Activated CD8-positive, alpha-beta memory T cell treated with anti-CD3 and anti-CD28 coated beads for 36 hours (primary cell): ENCODE data around the gene LAMC3. TPM values are rescaled to one million over a fixed set of nuclear protein-coding genes. Genes with fewer than 3 reads are reported as not detected.

Source experiments
- CTCF ChIA-PET: fragments of 350-600 bp; sonication (Branson Sonifier 250); formaldehyde crosslinking; loops from one replicate; lab custom pipeline; 2021; ENCODE audit warnings: antibody characterized with exemption; lab: Charles Lee
- POLR2A ChIA-PET: fragments of 350-600 bp; sonication (Branson Sonifier 250); formaldehyde crosslinking; loops from one replicate; lab custom pipeline; 2021; ENCODE audit warnings: antibody characterized with exemption; lab: Charles Lee
- total RNA-seq, 2 experiments: library from RNA; stranded (reverse); gene quantifications; one replicate each; pipeline ENCODE4 v1.2.3, GENCODE V29; 2021

Gene LAMC3
- total RNA-seq, 2 experiments from 2014 or later = 0.10 to 0.19 TPM

GRCh38 chr9:131117121-131117761 lies 108.3 kb downstream of the LAMC3 start:
- ChIA-PET POLR2A (interaction anchor here (1.5 kb wide), 1 partner anchor 8 kb away, joined by 3 read pairs; the partner anchor contains the start of gene NUP214), CTCF (interaction anchor here (0.5 kb wide), 1 partner anchor 96 kb away, joined by 3 read pairs; no protein-coding TSS in a partner anchor)

GRCh38 chr9:131117762-131118145 lies 108.8 kb downstream of the LAMC3 start:
- POLR2A ChIA-PET = interaction anchor here (1.5 kb wide), 1 partner anchor 8 kb away, joined by 3 read pairs; the partner anchor contains the start of gene NUP214
- CTCF ChIA-PET = interaction anchor here (0.5 to 0.7 kb wide), 2 partner anchors 21 to 95 kb away, joined by 3 read pairs; no protein-coding TSS in a partner anchor

- POLR2A ChIA-PET = no interaction called here
- CTCF ChIA-PET = interaction anchor here (0.7 kb wide), 1 partner anchor 560 kb away, joined by 3 read pairs; no protein-coding TSS in a partner anchor
These were observed 110.6 kb downstream of the LAMC3 start for GRCh38 chr9:131119600-131119999.

- CTCF ChIA-PET = interaction anchor here (0.6 kb wide), 1 partner anchor 12 kb away, joined by 3 read pairs; no protein-coding TSS in a partner anchor
- POLR2A ChIA-PET = interaction anchor here (0.7 kb wide), 1 partner anchor 189 kb away, joined by 3 read pairs; no protein-coding TSS in a partner anchor
These were observed 111.8 kb downstream of the LAMC3 start for GRCh38 chr9:131120620-131121228.

- ChIA-PET POLR2A (interaction anchor here (0.7 kb wide), 1 partner anchor 189 kb away, joined by 3 read pairs; no protein-coding TSS in a partner anchor), CTCF (interaction anchor here (0.6 kb wide), 1 partner anchor 12 kb away, joined by 3 read pairs; no protein-coding TSS in a partner anchor)
These were observed 112.4 kb downstream of the LAMC3 start for GRCh38 chr9:131121346-131121745.

GRCh38 chr9:131122158-131122557 lies 113.2 kb downstream of the LAMC3 start:
- POLR2A ChIA-PET = interaction anchor here (0.7 kb wide), 1 partner anchor 502 kb away, joined by 3 read pairs; no protein-coding TSS in a partner anchor
- CTCF ChIA-PET = no interaction called here

- ChIA-PET POLR2A (interaction anchor here (0.5 to 1.8 kb wide), 7 partner anchors 8 to 248 kb away, joined by 3 to 12 read pairs (median 6); no protein-coding TSS in a partner anchor), CTCF (interaction anchor here (0.9 to 1.0 kb wide), 2 partner anchors 19 to 186 kb away, joined by 3 read pairs; no protein-coding TSS in a partner anchor)
These were observed 116.0 kb downstream of the LAMC3 start for GRCh38 chr9:131125038-131125287.

- POLR2A ChIA-PET = interaction anchor here (0.5 to 1.8 kb wide), 7 partner anchors 8 to 794 kb away, joined by 3 to 12 read pairs (median 5); no protein-coding TSS in a partner anchor
- CTCF ChIA-PET = interaction anchor here (0.6 to 1.0 kb wide), 3 partner anchors 18 to 420 kb away, joined by 3 read pairs; no protein-coding TSS in a partner anchor
These were observed 116.5 kb downstream of the LAMC3 start, which contains the start of gene NUP214 for GRCh38 chr9:131125288-131126058. Gene NUP214 (plus strand): TSS chr9:131125586. CDS start chr9:131125705, 119 bp downstream.

- ChIA-PET POLR2A (interaction anchor here (1.1 to 1.5 kb wide), 3 partner anchors 9 to 148 kb away, joined by 3 to 5 read pairs (median 3); no protein-coding TSS in a partner anchor), CTCF (interaction anchor here (0.6 kb wide), 1 partner anchor 421 kb away, joined by 3 read pairs; no protein-coding TSS in a partner anchor)
These were observed 117.1 kb downstream of the LAMC3 start for GRCh38 chr9:131126059-131126426.

GRCh38 chr9:131129183-131129582 lies 120.2 kb downstream of the LAMC3 start:
- CTCF ChIA-PET = interaction anchor here (1.1 kb wide), 1 partner anchor 207 kb away, joined by 5 read pairs; no protein-coding TSS in a partner anchor

GRCh38 chr9:131138676-131139075 lies 129.7 kb downstream of the LAMC3 start:
- CTCF ChIA-PET = no interaction called here
- POLR2A ChIA-PET = no interaction called here

More at GRCh38 chr9:131129183-131129582, 120.2 kb downstream of the LAMC3 start:
- POLR2A ChIA-PET = no interaction called here

- ChIA-PET POLR2A (no interaction called here), CTCF (no interaction called here)
These were observed 131.1 kb downstream of the LAMC3 start for GRCh38 chr9:131140112-131140511.

- ChIA-PET POLR2A (no interaction called here), CTCF (no interaction called here)
These were observed 131.6 kb downstream of the LAMC3 start for GRCh38 chr9:131140550-131140949.

- POLR2A ChIA-PET = no interaction called here
- CTCF ChIA-PET = no interaction called here
These were observed 133.2 kb downstream of the LAMC3 start for GRCh38 chr9:131142160-131142559.

Other genes starting within 250 kb of the LAMC3 start
- gene ABL1, start 173.9 kb upstream of the LAMC3 start, total RNA-seq = 10 to 100 TPM; 41.7 to 41.8 TPM
- gene QRFP, start 112.4 kb upstream of the LAMC3 start, total RNA-seq = not detected
- not detected for gene FIBCD1, start 69.9 kb upstream of the LAMC3 start, total RNA-seq
- under 1 TPM; 0.11 to 0.23 TPM for gene AIF1L, start 87.4 kb downstream of the LAMC3 start, total RNA-seq
- 10 to 100 TPM; 59.0 to 68.4 TPM for gene NUP214, start 116.4 kb downstream of the LAMC3 start, total RNA-seq